Esophagus muscularis mucosa (tissue), 4 donors: ENCODE results near the gene PBX4. TPM values are rescaled to one million over a fixed set of nuclear protein-coding genes. Genes with fewer than 3 reads are reported as not detected.

Experiments
- DNase-seq: peaks from one replicate; pipeline ENCODE4 v3.0.0-alpha.2; 2017; ENCODE audit errors: extremely low spot score
- H3K27ac ChIP-seq, 4 donors: fragments of 200-600 bp; sonication (generic); replicated peaks in 1 of 4; 1 replicate in 3 of 4; 2 replicates in 1 of 4; pipeline ENCODE4 v1.5.1; 2016 to 2019; ENCODE audit warnings: mild to moderate bottlenecking in 1 of 4
- H3K27me3 ChIP-seq, 4 donors: fragments of 200-600 bp; sonication (generic); one replicate each; pipeline versions ENCODE4 v1.5.1 to v1.6.0; 2016 to 2019
- H3K36me3 ChIP-seq, 4 donors: fragments of 200-600 bp; sonication (generic); one replicate each; pipeline ENCODE4 v1.5.1; 2016 to 2019
- H3K4me1 ChIP-seq, 4 donors: fragments of 200-600 bp; sonication (generic); one replicate each; pipeline ENCODE4 v1.5.1; 2016 to 2019
- H3K4me3 ChIP-seq, 4 donors: fragments of 200-600 bp; sonication (generic); 1 replicate in 2 of 4; 2 replicates in 2 of 4; pipeline ENCODE4 v1.5.1; 2016 to 2019; ENCODE audit warnings: mild to moderate bottlenecking in 4 of 4, moderate library complexity in 1 of 4
- H3K9me3 ChIP-seq, 4 donors: fragments of 200-600 bp; sonication (generic); 1 replicate in 3 of 4; 2 replicates in 1 of 4; pipeline ENCODE4 v1.5.1; 2016 to 2019
- CTCF ChIP-seq, 3 experiments: fragments of 200-600 bp in 2 of 3; fragments of 450-650 bp in 1 of 3; sonication (generic) in 2 of 3; IDR thresholded peaks; one replicate each; pipeline ENCODE4 v1.5.1; 2017 to 2019; ENCODE audit warnings: antibody characterized with exemption in 3 of 3, mild to moderate bottlenecking in 2 of 3, moderate library complexity in 1 of 3
- EP300 ChIP-seq: sonication (generic); formaldehyde crosslinking; IDR thresholded peaks from one replicate; pipeline ENCODE4 v1.6.1; 2017; ENCODE audit warnings: antibody characterized with exemption
- POLR2A ChIP-seq: fragments of 450-650 bp; IDR thresholded peaks from one replicate; pipeline ENCODE4 v1.6.1; 2017; ENCODE audit warnings: antibody characterized with exemption, moderate library complexity, mild to moderate bottlenecking, low read depth
- POLR2AphosphoS5 ChIP-seq, 2 donors: sonication (generic); formaldehyde crosslinking; IDR thresholded peaks; one replicate each; pipeline ENCODE4 v1.6.1; 2017; ENCODE audit warnings: antibody characterized with exemption in 2 of 2
- WGBS: methylation state at CpG from one replicate; pipeline ENCODE4 v1.1.5; 2018; 5-methylcytosine and 5-hydroxymethylcytosine counted together
- intact Hi-C: fragments of 100-400 bp; cut with DNase I; formaldehyde crosslinking; loops from one replicate; pipeline ENCODE4 v1.15.1; 2023
- total RNA-seq, 4 donors: library from RNA; depleted of rRNA; stranded (reverse); fragments of >200 nt; gene quantifications; one replicate each; pipeline versions ENCODE4 v1.1.0 to v1.2.1, GENCODE V29; 2016

PBX4 gene
- total RNA-seq, 4 donors from 2014 or later: 0.66 to 3.7 (median 0.98) TPM; not detected in 1

- no peak for DNase-seq
- Histone ChIP-seq H3K4me3 (no peak overlapping the region), H3K36me3 (peaks cover 71 to 86% (median 84%) of the 10 kb centered on the region in 4 donors), H3K27me3 (no peaks in the 10 kb centered on the region), H3K9me3 (no peaks in the 10 kb centered on the region), H3K27ac (no peak overlapping the region), H3K4me1 (peaks cover 7 to 21% (median 9%) of the 10 kb centered on the region in 4 donors)
- TF ChIP-seq CTCF (IDR thresholded peaks at IDR 0.05): no peak
- no peak for TF ChIP-seq POLR2A
- no peak for TF ChIP-seq EP300
- TF ChIP-seq POLR2AphosphoS5 (IDR thresholded peaks at IDR 0.05): no peak
- WGBS: 95% methylated on average over 21 of the region's 33 CpGs
- intact Hi-C loops: no loop called here
Observed at GRCh38 chr19:19656451-19657396, 38.2 kb upstream of the PBX4 start.

DNA sequence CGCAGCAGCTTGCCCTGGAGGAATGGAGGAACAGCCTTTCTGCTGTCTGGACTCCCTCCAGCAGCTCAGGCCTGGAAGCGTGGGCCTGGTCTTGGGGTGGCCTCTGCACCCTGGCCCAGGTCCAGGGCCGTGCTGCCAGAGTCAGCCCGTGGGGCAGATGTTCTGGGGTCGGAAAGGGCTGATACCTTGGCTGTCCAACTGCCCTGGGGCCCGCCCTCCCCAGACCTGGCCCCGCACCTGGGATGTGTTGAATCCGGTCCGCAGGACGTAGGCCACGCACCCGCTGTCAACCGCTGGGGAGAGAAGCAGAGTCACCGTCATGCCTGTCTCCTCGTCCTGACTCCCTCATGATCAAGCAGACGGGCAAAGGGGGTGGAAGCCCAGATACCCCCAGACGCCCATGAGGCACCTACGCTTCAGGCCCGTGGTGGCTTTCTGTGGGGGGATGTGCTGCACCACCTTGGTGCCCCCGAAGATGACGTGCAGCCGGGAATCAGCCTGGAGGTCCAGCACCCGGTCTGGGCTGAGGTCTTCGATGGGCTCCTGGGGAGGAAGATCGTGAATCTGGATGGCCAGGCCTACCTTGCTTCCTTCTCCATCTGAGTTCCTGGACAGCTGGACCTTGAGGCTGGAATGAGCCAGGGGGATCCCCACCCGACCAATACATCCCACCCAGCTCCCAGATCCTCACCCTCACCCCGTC, 37.3 kb upstream of the PBX4 start:
- Histone ChIP-seq H3K9me3 (no peaks in the 10 kb centered on the region), H3K4me3 (no peak overlapping the region), H3K4me1 (peaks cover 0 to 11% (median 1%) of the 10 kb centered on the region in 4 donors), H3K27me3 (no peaks in the 10 kb centered on the region), H3K36me3 (peaks cover 78 to 96% (median 93%) of the 10 kb centered on the region in 4 donors), H3K27ac (no peak overlapping the region)
- DNase-seq: no peak
- intact Hi-C loops: no loop called here
- 76% methylated on average over 3 of the region's 27 CpGs for WGBS
- TF ChIP-seq POLR2A (no peak), EP300 (no peak), CTCF (IDR thresholded peaks at IDR 0.05) (no peak), POLR2AphosphoS5 (IDR thresholded peaks at IDR 0.05) (no peak)

DNA sequence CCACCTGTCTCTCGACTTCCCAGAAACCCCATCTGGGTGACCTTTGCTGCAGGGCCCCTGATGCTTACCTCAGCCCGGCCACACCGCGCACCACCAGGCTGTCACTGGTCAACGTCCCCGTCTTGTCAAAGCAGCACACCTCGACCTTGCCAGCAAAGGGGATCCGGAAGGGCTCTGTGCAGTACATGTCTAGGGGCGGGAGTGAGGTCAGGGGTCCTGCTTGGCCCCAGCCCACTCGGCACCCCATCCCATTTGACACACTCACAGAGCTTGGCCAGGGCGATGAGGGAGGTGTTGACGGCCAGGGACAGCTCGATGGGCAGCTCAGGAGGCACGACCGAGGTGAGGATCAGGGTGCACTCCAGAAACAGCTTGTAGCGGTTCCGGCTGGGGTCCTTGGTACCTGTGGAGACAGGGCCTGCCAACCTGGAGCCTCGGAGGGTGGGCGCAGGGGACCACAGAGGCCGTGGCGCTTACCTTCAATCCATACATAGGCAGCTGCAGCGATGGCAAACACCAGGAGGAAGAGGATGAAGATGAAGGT, 36.6 kb upstream of the PBX4 start:
- Histone ChIP-seq H3K36me3 (peaks cover 78 to 100% (median 100%) of the 10 kb centered on the region in 4 donors), H3K27me3 (no peaks in the 10 kb centered on the region), H3K9me3 (no peaks in the 10 kb centered on the region), H3K4me1 (peaks cover 0 to 5% (median 1%) of the 10 kb centered on the region in 4 donors), H3K27ac (no peak overlapping the region), H3K4me3 (no peak overlapping the region)
- 91% methylated on average over 18 of the region's 22 CpGs for WGBS
- intact Hi-C loops: no loop called here
- TF ChIP-seq POLR2A: no peak
- TF ChIP-seq POLR2AphosphoS5 (IDR thresholded peaks at IDR 0.05): no peak
- TF ChIP-seq CTCF (IDR thresholded peaks at IDR 0.05): no peak
- no peak for TF ChIP-seq EP300
- no peak for DNase-seq

DNA sequence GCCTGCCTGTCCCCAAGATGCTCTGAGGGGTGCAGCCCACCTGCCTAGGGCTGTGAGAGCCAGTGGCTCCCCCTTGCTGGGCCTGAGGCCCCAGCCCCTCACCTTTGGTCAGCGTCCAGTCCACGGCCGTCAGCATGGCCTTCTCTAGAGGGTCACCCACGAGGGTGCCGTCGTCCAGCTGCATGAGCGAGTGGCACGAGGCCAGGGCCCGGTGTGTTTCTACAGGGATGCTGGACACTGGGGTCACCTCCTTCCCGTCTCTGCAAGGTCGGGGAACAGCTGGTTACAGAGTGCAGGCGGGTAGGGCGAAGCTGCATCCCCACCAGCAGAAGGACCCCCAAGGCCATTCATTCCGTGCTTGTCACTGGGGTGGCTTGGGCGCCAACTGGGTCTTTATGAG, 36.0 kb upstream of the PBX4 start:
- H3K27ac ChIP-seq: no peak overlapping the region
- intact Hi-C loops: no loop called here
- DNase-seq: no peak
- no peak for TF ChIP-seq POLR2AphosphoS5 (IDR thresholded peaks at IDR 0.05)
- TF ChIP-seq CTCF (IDR thresholded peaks at IDR 0.05): no peak
- TF ChIP-seq POLR2A: no peak
- no peak for TF ChIP-seq EP300
- 89% methylated on average over 12 of the region's 15 CpGs for WGBS
- peaks cover 0 to 3% (median 0%) of the 10 kb centered on the region in 4 donors for H3K4me1 ChIP-seq
- H3K9me3 ChIP-seq: no peaks in the 10 kb centered on the region
- no peaks in the 10 kb centered on the region for H3K27me3 ChIP-seq
- no peak overlapping the region for H3K4me3 ChIP-seq
- peaks cover 77 to 100% (median 100%) of the 10 kb centered on the region in 4 donors for H3K36me3 ChIP-seq
